NCI-H187 treated with DMSO at 0.1 percent for 48 hours (cell line): ENCODE measurements around the gene ASB2.

ENCODE experiments used
- DNase-seq: peaks from one replicate; lab custom pipeline; 2025; lab: John Stamatoyannopoulos, UW

ASB2 gene

DNA sequence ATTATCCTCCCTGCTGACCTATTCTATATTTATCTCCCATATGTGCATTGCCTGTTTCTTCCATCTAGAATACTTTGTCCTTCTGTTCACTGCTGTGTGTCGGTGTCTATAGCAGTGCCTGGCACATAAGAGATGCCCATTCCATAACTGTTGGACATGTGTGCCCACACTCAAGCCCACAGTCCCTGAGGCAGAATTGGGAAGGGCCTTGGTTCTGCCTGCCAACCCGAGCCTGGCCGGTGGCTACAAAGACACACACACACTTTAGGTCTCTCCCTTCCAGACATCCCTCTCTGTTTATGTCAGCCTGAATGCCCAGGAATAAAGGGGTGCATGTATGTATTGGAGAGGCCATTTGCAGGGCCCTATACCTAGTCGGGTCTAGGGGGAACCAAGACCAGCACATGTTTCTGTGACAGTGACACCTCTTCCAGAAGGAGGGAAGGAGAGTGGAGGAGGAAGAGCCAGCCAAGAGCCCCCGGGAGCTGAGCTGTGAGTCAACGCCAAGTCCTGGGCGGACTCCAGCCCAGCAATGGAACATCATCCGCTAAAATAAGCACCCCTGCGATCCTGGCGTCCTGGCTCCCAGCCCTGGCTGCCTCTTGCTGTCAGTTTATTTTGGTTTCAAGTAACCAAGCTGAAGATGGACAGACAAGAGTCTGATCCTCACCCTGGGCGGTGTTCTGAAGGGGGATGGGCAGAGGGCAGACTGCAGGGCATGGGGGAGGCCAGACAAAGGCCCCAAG is 4.3 kb upstream of the ASB2 start:
- no peak for DNase-seq

DNA sequence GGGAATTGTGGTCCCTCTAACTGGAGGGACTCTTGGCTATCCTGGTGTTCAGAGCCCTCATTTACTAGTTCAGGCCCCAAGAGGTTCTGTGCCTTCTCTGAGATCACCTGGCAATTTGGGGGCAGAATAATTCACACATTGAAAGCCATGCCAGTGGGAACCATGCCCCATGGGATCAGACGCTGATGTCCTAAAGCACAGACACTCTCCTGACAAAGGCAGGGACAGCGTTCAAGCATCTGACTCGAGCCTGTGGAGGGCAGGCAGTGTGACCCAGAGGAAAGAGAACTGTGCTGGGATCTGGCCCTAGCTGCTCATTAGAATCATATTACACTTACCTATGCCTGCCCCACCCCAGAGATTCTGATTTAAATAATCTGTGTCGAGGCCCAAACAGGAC is 2.4 kb upstream of the ASB2 start:
- DNase-seq, result no peak

DNA sequence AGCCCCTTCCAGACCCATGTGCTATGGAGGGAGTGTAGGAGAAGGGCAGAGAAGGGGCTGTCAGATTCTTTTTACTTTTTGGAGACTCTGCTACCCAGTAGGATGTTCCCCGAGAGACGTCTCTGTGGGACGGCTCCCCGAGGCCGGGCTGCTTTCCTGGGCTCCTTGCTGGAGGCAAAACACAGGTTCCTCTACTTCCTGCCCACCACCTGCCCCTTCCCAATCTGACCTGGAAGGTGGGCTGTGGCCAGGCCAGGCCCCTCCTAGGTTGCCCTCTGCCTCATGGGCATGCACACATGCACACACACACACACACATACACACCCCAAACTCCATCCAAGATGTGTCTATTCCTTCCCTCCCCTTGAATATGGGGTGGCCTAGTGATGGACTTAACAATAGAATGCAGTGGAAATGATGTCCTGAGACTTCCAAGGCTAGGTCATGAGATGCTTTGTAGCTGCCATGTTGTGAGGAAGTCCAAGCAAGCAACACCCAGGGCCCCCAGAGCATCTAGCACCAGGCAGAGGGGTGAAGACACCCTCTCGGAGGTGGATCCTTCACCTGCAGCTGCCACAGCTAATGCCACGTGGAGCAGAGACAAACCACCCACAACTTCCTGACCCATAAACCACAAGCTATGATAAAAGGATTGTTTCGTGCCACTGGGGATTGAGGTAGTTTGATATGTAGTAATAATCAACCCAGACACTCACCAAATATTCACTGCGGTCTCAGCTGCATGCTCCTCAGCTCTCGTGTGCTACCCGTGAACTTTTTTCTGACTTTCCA is 1.6 kb upstream of the ASB2 start:
- no peak for DNase-seq

- DNase-seq, result no peak
Observed at GRCh38 chr14:93977171-93977570, 801 bp upstream of the ASB2 start.

DNA sequence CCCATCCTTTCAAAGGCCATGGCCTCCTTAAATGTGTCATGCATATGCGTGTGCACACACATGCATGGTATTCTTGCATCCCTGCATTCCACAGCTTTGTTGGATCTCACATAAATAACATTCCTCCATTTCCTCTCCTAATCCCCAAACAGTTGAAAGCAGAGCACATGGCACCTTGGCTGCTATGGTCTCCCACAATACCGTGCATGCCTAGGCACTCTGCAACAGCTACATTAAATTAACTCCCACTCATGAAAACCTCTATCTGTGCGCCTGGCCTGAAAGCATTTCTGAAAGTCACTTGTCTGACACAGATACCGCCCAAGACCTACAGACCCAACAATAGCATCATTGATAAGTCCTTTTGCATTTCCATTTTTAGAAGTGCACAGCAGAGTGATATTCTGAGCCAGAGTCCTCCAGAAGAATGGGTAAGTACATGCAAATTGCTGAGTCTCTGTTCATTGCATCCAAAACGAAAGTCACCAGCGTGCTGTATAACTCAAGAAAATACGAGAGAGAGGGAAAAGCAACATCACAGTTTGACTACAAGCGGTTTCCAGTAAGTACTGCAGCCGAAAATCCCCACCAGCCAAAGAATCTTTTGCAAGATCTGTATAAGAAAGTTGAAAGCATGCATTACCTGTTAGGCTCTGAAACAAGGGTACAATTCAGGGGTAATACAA is 436 bp downstream of the ASB2 start:
- DNase-seq, result no peak

GRCh38 chr14:93974833-93975232 is 1.5 kb downstream of the ASB2 start:
- no peak for DNase-seq

DNA sequence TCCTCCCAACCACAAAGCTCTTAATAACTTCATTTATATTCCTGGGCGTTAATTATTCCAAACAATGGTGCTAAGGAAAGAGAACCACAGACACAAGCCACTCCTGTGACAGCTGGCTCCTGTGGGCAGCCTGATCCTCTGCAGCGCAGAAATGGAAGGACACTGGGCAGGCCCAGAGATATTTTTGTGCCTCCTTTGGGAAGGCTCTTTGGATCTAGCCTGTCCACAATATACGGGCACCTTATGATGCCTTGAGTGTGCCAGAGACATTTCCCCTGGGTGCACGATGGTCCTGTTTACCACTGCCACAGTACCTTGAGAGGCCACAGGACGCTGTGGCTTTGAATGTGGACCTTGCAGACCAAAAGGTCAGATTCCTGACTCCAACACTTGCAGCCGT is 2.1 kb downstream of the ASB2 start:
- DNase-seq, result no peak

GRCh38 chr14:93973607-93974006 is 2.8 kb downstream of the ASB2 start:
- no peak for DNase-seq

DNA sequence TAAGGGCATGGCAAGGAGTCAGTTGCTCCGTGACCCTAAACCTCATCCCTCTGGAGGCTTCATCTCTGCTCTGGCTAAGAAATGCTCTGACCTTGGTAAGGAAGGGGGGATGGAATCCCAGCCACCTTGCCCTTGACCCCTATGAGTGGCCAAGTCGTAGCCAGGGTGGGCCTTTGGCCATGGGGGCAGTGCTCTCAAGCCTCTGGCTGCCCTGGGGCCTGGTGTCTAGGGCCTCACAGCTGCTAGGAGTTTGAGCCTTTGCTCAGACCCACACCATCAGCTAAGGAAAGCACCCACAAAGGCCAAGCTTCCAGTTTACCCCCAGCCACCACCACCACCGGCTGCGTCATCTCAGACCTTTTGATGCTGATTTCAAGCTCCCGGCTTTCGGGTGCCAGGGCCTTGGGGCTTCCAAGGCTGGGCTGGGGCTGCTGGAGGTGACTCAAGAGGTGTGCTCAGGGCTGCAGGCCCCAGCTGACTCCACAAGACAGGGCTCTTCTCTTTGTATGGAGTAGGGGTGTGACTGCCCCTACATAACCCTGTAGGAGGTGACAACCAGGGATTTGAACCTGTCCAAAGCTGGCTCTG is 3.7 kb downstream of the ASB2 start:
- no peak for DNase-seq

GRCh38 chr14:93971635-93972027 is 4.7 kb downstream of the ASB2 start:
- no peak for DNase-seq

DNA sequence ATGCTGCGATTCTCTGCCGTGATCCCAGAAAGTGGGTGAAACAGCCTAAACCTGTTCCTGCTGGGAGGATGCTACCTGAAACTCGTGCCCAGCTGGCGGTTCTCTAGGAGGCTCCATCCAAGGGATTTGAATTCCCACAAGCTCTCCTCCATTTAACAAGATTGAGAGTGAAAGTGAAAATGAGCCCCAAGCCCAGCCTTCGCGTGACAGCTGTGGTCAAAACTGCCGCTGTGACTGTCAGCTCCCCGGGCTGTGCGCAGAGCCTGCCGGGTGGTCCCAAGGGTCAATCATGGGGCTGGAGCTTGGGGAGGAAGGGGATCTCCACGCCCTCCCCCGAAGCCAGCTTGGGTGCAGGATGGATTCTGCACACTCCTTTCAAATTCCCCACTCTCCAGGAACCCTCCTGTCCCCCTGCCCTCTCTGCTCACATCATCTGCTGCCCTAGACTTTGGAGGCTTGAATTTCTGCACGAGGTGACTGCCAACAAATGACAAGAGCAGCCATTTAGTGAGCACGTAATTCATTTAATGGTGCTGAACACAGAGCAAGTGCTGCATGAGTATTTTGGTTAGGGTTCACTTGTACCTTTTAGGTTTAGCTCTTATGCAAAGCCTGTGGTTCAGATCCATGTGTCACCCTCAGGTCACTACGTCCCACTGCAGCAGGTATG is 5.3 kb downstream of the ASB2 start:
- DNase-seq, result no peak

GRCh38 chr14:93970585-93970964 is 5.8 kb downstream of the ASB2 start:
- DNase-seq, result no peak

DNA sequence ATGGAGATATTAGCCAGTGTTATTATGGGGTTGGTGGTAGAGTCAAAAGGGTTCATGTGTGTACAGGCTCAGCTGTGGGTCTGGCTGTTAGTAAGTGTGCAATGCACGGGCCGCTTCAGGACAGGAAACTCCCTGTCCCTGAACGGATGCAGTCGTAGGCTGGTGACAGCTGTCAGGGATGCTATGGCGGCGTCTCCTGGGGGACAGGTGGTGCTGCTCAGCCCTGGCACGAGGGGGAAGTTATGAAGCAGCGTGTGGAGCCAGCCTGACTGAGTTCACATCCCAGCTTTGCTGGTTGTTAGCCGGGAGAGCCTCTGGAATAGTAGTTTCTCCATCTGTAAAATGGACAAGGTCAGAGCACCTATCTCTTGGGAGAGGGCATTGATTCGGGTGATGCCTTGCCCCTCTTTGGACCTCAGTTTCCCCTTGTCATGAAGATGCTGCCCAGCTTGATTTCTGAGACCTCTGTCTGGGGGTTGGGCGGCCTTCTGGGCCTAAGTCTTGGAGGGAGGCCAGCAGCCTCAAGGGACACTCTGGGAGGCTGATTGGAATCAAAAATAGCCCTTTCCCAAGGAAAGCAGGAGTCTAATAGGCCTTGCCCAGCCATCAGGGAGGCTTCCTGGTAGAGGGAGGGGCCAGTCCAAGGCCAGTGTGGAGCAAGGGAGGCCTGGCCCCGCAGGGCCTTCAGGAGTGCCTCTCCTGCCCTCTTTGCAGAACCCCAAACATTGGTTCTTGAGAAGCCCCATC is 7.1 kb downstream of the ASB2 start:
- DNase-seq, result no peak

DNA sequence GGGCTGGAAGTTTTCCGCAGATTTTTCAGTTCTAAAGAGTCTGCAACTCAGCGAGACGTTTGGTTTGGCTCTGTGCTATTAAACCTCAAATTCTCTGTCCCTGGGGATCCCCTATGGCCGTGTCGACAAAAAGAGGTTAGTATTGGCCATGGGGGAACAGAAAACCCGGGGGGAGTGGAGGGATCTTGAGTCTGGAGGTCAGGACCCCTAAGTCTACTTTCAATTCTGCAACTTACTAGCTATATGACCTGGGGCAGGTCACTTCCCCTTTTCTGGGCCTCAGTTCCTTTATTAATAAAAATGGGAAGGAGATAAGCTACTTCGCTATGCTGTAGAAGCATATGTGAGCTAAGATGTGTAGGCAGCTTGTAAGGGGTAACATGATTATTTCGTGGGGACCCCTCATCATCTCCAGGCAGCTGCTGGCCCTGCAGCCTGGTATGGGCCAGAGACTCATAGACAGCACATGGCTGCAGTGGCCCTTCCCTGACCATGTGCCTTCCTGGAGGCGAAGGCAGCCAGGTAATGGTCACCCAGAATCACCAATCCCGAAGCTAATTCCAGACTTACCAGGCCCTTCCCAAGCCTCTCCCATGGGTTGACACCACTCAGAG is 8.6 kb downstream of the ASB2 start:
- DNase-seq, result no peak

- no peak for DNase-seq
Observed at GRCh38 chr14:93965946-93966474, 10.4 kb downstream of the ASB2 start.

GRCh38 chr14:93965287-93965821 is 11.0 kb downstream of the ASB2 start:
- no peak for DNase-seq

GRCh38 chr14:93964820-93965286 is 11.5 kb downstream of the ASB2 start:
- DNase-seq, result no peak

DNA sequence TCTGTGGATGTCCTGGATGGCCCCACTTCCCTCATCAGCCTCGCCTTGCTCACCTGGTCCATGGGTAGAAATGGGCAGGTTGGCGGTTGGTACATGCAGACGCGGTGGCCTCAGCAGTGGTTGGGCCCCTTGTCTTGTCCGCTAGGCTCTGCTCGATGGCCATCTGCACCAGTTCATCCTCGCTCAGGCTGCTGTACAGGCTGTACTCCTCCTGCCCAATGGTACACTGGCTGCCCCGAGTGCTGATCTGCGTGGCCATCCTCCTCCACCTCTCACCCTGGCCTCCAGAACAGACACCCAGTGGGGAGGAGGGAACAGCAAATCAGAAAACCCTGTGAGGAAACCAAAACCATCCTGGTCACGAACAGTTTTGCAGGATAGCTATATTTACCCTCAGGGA is 12.1 kb downstream of the ASB2 start:
- no peak for DNase-seq

DNA sequence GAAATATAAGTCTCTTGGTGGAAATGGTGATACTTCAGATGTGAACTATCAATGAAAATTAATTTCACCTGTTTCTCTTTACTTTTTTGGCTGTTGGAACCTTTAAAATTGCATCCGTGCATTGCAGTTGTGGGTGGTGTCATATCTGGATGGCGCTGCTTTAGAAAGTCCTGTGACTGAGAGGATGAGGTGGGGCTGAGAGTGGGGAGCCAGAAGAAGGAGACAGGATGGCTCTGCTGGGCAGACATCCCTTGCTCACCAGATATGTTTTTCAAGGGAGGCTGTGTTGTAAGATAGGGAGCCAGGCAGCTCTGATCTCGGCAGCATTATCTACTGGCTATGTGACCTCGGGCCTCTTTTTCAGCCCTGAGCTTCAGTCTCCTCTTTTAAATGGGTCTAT is 12.7 kb downstream of the ASB2 start:
- no peak for DNase-seq
